ENCODE results near the gene KDM2A. TPM values are rescaled to one million over a fixed set of nuclear protein-coding genes. Genes with fewer than 3 reads are reported as not detected.

KDM2A gene
- total RNA-seq, 6 experiments from 2014 or later = 23.8 to 37.1 (median 33.4) TPM

- peaks cover 5 to 73% (median 32%) of the 10 kb centered on the region in 4 donors for H3K36me3 ChIP-seq
- intact Hi-C loops (cut with DNase I) = no loop called here
- no peak overlapping the region for H3K4me3 ChIP-seq
- no peaks in the 10 kb centered on the region for H3K9me3 ChIP-seq
- WGBS (ENCODE audit: insufficient coverage, low coverage, low lambda C conversion rate, missing lambda C conversion rate) = 67% methylated on average over 2 of the region's 13 CpGs
- H3K4me1 ChIP-seq = peaks cover 0 to 12% (median 4%) of the 10 kb centered on the region in 4 donors
- ATAC-seq (peak; percentile 4 to 33 (median 12)), DNase-seq (peak in 2 of 3 donors; percentile 37 to 50)
- no peak for TF ChIP-seq POLR2A (IDR thresholded peaks at IDR 0.05)
- TF ChIP-seq CTCF (IDR thresholded peaks at IDR 0.05) = no peak
- H3K27me3 ChIP-seq = no peaks in the 10 kb centered on the region
- peak overlapping the region in 2 of 3 donors; percentile 36 to 43 for H3K27ac ChIP-seq
Measured at GRCh38 chr11:67283481-67283963, 164.5 kb downstream of the KDM2A start.

DNA sequence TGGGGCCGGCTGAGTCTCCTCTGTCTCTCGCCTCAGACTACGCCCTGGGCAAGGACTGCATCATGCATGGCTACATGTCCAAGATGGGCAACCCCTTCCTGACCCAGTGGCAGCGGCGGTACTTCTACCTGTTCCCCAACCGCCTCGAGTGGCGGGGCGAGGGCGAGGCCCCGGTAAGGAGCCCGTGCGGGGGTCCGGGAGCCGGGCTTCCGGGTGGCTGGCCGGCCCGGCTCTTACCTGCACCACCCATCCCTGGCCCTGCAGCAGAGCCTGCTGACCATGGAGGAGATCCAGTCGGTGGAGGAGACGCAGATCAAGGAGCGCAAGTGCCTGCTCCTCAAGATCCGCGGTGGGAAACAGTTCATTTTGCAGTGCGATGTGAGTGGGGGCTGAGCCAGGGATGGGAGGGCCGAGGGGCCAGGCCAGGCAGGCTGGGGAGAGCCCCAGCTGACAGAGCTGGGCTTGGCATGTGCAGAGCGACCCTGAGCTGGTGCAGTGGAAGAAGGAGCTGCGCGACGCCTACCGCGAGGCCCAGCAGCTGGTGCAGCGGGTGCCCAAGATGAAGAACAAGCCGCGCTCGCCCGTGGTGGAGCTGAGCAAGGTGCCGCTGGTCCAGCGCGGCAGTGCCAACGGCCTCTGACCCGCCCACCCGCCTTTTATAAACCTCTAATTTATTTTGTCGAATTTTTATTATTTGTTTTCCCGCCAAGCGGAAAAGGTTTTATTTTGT lies 165.9 kb downstream of the KDM2A start:
- intact Hi-C loops (cut with DNase I) = no loop called here
- DNase-seq (peak in 2 of 3 donors; percentile 30 to 57), ATAC-seq (no peak)
- no peaks in the 10 kb centered on the region for H3K27me3 ChIP-seq
- H3K27ac ChIP-seq = peak overlapping the region; percentile 72 to 90 (median 81)
- WGBS (ENCODE audit: insufficient coverage, low coverage, low lambda C conversion rate, missing lambda C conversion rate) = 81% methylated on average over 3 of the region's 45 CpGs
- peaks cover 0 to 12% (median 4%) of the 10 kb centered on the region in 4 donors for H3K4me1 ChIP-seq
- no peak overlapping the region for H3K4me3 ChIP-seq
- no peaks in the 10 kb centered on the region for H3K9me3 ChIP-seq
- H3K36me3 ChIP-seq = peaks cover 5 to 62% (median 31%) of the 10 kb centered on the region in 4 donors
- TF ChIP-seq POLR2A (IDR thresholded peaks at IDR 0.05) (no peak), CTCF (IDR thresholded peaks at IDR 0.05) (no peak)

GRCh38 chr11:67285541-67286498 lies 166.8 kb downstream of the KDM2A start:
- H3K9me3 ChIP-seq = no peaks in the 10 kb centered on the region
- H3K27me3 ChIP-seq = no peaks in the 10 kb centered on the region
- H3K36me3 ChIP-seq = peaks cover 4 to 60% (median 26%) of the 10 kb centered on the region in 4 donors
- H3K4me1 ChIP-seq = peaks cover 0 to 12% (median 4%) of the 10 kb centered on the region in 4 donors
- ATAC-seq (no peak), DNase-seq (peak in 2 of 3 donors; percentile 37 to 62)
- 70% methylated on average over 14 of the region's 39 CpGs for WGBS (ENCODE audit: insufficient coverage, low coverage, low lambda C conversion rate, missing lambda C conversion rate)
- no peak overlapping the region for H3K4me3 ChIP-seq
- H3K27ac ChIP-seq = peak overlapping the region; percentile 72 to 90 (median 81)
- no peak for TF ChIP-seq POLR2A (IDR thresholded peaks at IDR 0.05)
- TF ChIP-seq CTCF (IDR thresholded peaks at IDR 0.05) = no peak
- intact Hi-C loops (cut with DNase I) = no loop called here

GRCh38 chr11:67286621-67287333 lies 167.7 kb downstream of the KDM2A start:
- peaks cover 0 to 12% (median 4%) of the 10 kb centered on the region in 4 donors for H3K4me1 ChIP-seq

More at GRCh38 chr11:67286621-67287333, 167.7 kb downstream of the KDM2A start:
- no peaks in the 10 kb centered on the region for H3K27me3 ChIP-seq
- H3K36me3 ChIP-seq = peaks cover 4 to 52% (median 22%) of the 10 kb centered on the region in 4 donors
- intact Hi-C loops (cut with DNase I) = no loop called here
- H3K9me3 ChIP-seq = no peaks in the 10 kb centered on the region
- WGBS (ENCODE audit: insufficient coverage, low coverage, low lambda C conversion rate, missing lambda C conversion rate) = 78% methylated on average over 3 of the region's 8 CpGs
- H3K27ac ChIP-seq = peak overlapping the region; percentile 72 to 90 (median 81)
- ATAC-seq (peak in 2 of 4 donors; percentile 2), DNase-seq (peak in 2 of 3 donors; percentile 50 to 63)
- TF ChIP-seq CTCF (IDR thresholded peaks at IDR 0.05) (no peak), POLR2A (IDR thresholded peaks at IDR 0.05) (no peak)
- H3K4me3 ChIP-seq = no peak overlapping the region
